GM12801 (cell line): ENCODE data around the gene SPIB.

ENCODE experiments used
- CTCF ChIP-seq: IDR thresholded peaks from one replicate; pipeline ENCODE4 v1.5.1; 2011; ENCODE audit warnings: control low read depth; ENCODE audit not compliant: insufficient read length; ENCODE audit errors: extremely low read depth

Gene SPIB

GRCh38 chr19:50423279-50424113 is 4.8 kb downstream of the SPIB start:
- no peak for TF ChIP-seq CTCF

- TF ChIP-seq CTCF = no peak
Measured at GRCh38 chr19:50425581-50425980, 6.8 kb downstream of the SPIB start.

GRCh38 chr19:50427318-50427925 is 8.7 kb downstream of the SPIB start:
- no peak for TF ChIP-seq CTCF

GRCh38 chr19:50427997-50428425 is 9.3 kb downstream of the SPIB start:
- TF ChIP-seq CTCF = no peak

- TF ChIP-seq CTCF = no peak
Measured at GRCh38 chr19:50428772-50429463, 10.2 kb downstream of the SPIB start.

- no peak for TF ChIP-seq CTCF
Measured at GRCh38 chr19:50430888-50431342, 12.2 kb downstream of the SPIB start.
